A673 (cell line): ENCODE measurements around the gene SST. TPM values are rescaled to one million over a fixed set of nuclear protein-coding genes. Genes with fewer than 3 reads are reported as not detected.
A peak's percentile ranks its signal among the peaks of the same experiment; 100 is the strongest.
"Not testable (repeated sequence)": the region's sequence is repeated elsewhere in the genome, so short reads cannot be mapped to it uniquely, and the experiment has no call there.

Experiments used
- BruUV-seq: library from RNA; stranded (reverse); fragments of 400-500 nt; replicated peaks from 2 replicates; lab custom pipeline; 2021; lab: Mats Ljungman, UMichigan
- CTCF ChIA-PET: fragments of 300-600 bp; sonication (Branson Sonifier 250); formaldehyde crosslinking; loops from one replicate; lab custom pipeline; 2022; ENCODE audit warnings: antibody characterized with exemption; lab: Charles Lee
- POLR2A ChIA-PET: fragments of 300-600 bp; sonication (Branson Sonifier 250); formaldehyde crosslinking; loops from one replicate; lab custom pipeline; 2022; ENCODE audit warnings: antibody characterized with exemption; ENCODE audit not compliant: low non-redundant PET; lab: Charles Lee
- DNase-seq: peaks from one replicate; pipeline ENCODE4 v3.0.0-alpha.2; 2015; ENCODE audit warnings: low spot score
- H3K27ac ChIP-seq: fragments of 200-600 bp; sonication (generic); 2 replicates; pipeline ENCODE4 v1.5.1; 2016; ENCODE audit warnings: mixed run types, low read depth, mild to moderate bottlenecking, mixed read lengths, antibody characterized with exemption, low read length; ENCODE audit not compliant: poor library complexity, severe bottlenecking
- H3K27me3 ChIP-seq: fragments of 200-600 bp; sonication (generic); replicated peaks from 2 replicates; pipeline ENCODE4 v1.6.1; 2017; ENCODE audit warnings: mixed run types, low read depth, mild to moderate bottlenecking, mixed read lengths, antibody characterized with exemption, low read length; ENCODE audit not compliant: insufficient read depth, poor library complexity
- H3K36me3 ChIP-seq: fragments of 200-600 bp; sonication (generic); 2 replicates; pipeline ENCODE4 v1.6.1; 2016; ENCODE audit warnings: mixed run types, mild to moderate bottlenecking, mixed read lengths, antibody characterized with exemption, low read length; ENCODE audit not compliant: insufficient read depth, poor library complexity, severe bottlenecking
- H3K4me1 ChIP-seq: fragments of 200-600 bp; sonication (generic); 2 replicates; pipeline ENCODE4 v1.6.1; 2017; ENCODE audit warnings: mixed run types, mild to moderate bottlenecking, mixed read lengths, antibody characterized with exemption, low read length; ENCODE audit not compliant: insufficient read depth, poor library complexity, severe bottlenecking
- H3K4me3 ChIP-seq: fragments of 200-600 bp; sonication (generic); 2 replicates; pipeline ENCODE4 v1.5.1; 2016; ENCODE audit warnings: low read depth, mixed run types, mild to moderate bottlenecking, mixed read lengths, low read length; ENCODE audit not compliant: poor library complexity, severe bottlenecking
- H3K9me3 ChIP-seq: fragments of 200-600 bp; sonication (generic); 2 replicates; pipeline ENCODE4 v1.6.1; 2016; ENCODE audit warnings: mixed run types, low read depth, mild to moderate bottlenecking, mixed read lengths, antibody characterized with exemption, low read length; ENCODE audit not compliant: poor library complexity, severe bottlenecking
- EZH2 ChIP-seq: fragments of 200-600 bp; sonication (generic); IDR thresholded peaks from 2 replicates; pipeline ENCODE4 v1.6.1; 2017; ENCODE audit warnings: borderline replicate concordance, low read depth, mild to moderate bottlenecking, mixed read lengths, antibody characterized with exemption, low read length; ENCODE audit not compliant: poor library complexity, severe bottlenecking
- intact Hi-C: fragments of 100-400 bp; cut with micrococcal nuclease; formaldehyde crosslinking; loops from one replicate; pipeline ENCODE4 v1.10.0; 2022; ENCODE audit not compliant: unreplicated experiment
- total RNA-seq: library from RNA; stranded (reverse); gene quantifications from 2 replicates; pipeline ENCODE4 v1.2.3, GENCODE V29; 2021
- TF ChIP-seq, protein P1 (sequence below): fragments of 300-800, 200-600 bp; sonication (generic); conservative IDR thresholded peaks from 2 replicates; pipeline ENCODE4 v1.5.1; 2017; ENCODE audit warnings: low read depth, mild to moderate bottlenecking, antibody characterized with exemption, low read length, moderate library complexity, mixed read lengths

Gene SST
- total RNA-seq, 1 experiment from 2014 or later = not detected

DNA sequence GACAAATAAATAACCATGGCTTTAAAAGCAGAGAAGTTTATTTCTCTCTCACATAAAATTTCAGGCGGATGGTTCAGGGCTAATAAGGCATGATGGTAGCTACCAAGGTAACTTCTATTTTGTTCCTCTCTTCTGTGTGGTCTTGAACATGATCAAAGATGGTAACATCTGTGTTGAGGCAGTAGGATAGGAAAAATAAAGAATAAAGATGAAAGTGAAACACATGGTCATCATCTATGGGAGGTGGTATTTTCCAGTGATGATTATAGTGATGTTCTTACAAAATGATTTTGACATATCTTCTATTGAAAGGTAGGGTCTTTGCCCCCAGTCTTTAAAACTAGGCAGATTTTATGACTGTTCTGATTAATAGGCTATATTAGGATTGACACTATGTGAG, 14.2 kb upstream of the SST start:
- CTCF ChIA-PET = no interaction called here
- Histone ChIP-seq H3K4me3 (no peak overlapping the region), H3K4me1 (peaks cover 1% of the 10 kb centered on the region), H3K36me3 (no peaks in the 10 kb centered on the region), H3K9me3 (no peaks in the 10 kb centered on the region), H3K27me3 (no peaks in the 10 kb centered on the region), H3K27ac (no peak overlapping the region)
- intact Hi-C loops = no loop called here
- POLR2A ChIA-PET = no interaction called here
- BruUV-seq = no TSS peak
- TF ChIP-seq, protein P1, sequence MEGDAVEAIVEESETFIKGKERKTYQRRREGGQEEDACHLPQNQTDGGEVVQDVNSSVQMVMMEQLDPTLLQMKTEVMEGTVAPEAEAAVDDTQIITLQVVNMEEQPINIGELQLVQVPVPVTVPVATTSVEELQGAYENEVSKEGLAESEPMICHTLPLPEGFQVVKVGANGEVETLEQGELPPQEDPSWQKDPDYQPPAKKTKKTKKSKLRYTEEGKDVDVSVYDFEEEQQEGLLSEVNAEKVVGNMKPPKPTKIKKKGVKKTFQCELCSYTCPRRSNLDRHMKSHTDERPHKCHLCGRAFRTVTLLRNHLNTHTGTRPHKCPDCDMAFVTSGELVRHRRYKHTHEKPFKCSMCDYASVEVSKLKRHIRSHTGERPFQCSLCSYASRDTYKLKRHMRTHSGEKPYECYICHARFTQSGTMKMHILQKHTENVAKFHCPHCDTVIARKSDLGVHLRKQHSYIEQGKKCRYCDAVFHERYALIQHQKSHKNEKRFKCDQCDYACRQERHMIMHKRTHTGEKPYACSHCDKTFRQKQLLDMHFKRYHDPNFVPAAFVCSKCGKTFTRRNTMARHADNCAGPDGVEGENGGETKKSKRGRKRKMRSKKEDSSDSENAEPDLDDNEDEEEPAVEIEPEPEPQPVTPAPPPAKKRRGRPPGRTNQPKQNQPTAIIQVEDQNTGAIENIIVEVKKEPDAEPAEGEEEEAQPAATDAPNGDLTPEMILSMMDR = no peak
- no peak for TF ChIP-seq EZH2
- DNase-seq = no peak

GRCh38 chr3:187681756-187682155, 11.6 kb upstream of the SST start:
- H3K27me3 ChIP-seq, H3K9me3 ChIP-seq, H3K27ac ChIP-seq, DNase-seq, intact Hi-C loops, H3K4me1 ChIP-seq, H3K4me3 ChIP-seq, H3K36me3 ChIP-seq, BruUV-seq: not testable (repeated sequence)
- ChIA-PET POLR2A (interaction anchor here (0.7 kb wide), 1 partner anchor 450 kb away, joined by 12 read pairs; no protein-coding TSS in a partner anchor), CTCF (interaction anchor here (1.1 kb wide), 1 partner anchor 27 kb away, joined by 9 read pairs; no protein-coding TSS in a partner anchor)

- H3K27ac ChIP-seq = no peak overlapping the region
- no peaks in the 10 kb centered on the region for H3K27me3 ChIP-seq
- H3K4me1 ChIP-seq = peaks cover 7% of the 10 kb centered on the region
- ChIA-PET POLR2A (interaction anchor here (0.6 kb wide), 2 partner anchors 361 to 363 kb away, joined by 5 read pairs; no protein-coding TSS in a partner anchor), CTCF (interaction anchor here (0.5 to 5.1 kb wide), 20 partner anchors 11 to 1528 kb away, joined by 3 to 210 read pairs (median 4); partner anchors contain the start of gene DNAJB11)
- peak; percentile 78 for DNase-seq
- intact Hi-C loops = loop anchor here (1.0 kb wide), 3 partner anchors 64 to 460 kb away; no protein-coding TSS in a partner anchor
- no peaks in the 10 kb centered on the region for H3K36me3 ChIP-seq
- no peaks in the 10 kb centered on the region for H3K9me3 ChIP-seq
- no peak overlapping the region for H3K4me3 ChIP-seq
- BruUV-seq = no TSS peak
- TF ChIP-seq, protein P1 = peak; percentile 95
- no peak for TF ChIP-seq EZH2
Measured at GRCh38 chr3:187679638-187680396, 9.6 kb upstream of the SST start.
